ENCODE data around the gene RALA. TPM values are rescaled to one million over a fixed set of nuclear protein-coding genes. Genes with fewer than 3 reads are reported as not detected.

RALA gene, protein sequence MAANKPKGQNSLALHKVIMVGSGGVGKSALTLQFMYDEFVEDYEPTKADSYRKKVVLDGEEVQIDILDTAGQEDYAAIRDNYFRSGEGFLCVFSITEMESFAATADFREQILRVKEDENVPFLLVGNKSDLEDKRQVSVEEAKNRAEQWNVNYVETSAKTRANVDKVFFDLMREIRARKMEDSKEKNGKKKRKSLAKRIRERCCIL
- total RNA-seq (10 to 100 TPM; 24.5 to 27.5 TPM), total RNA-seq (18.4 to 214 (median 73.5) reads per million in 172 experiments)
- polyA plus RNA-seq (2013, experiment 1 of 2) = 31.7 TPM
- 31.1 TPM for polyA plus RNA-seq (2013, experiment 2 of 2)

- Histone ChIP-seq H3K36me3 (ENCODE audit: insufficient read depth, low read length) (no peaks in the 10 kb centered on the region), H3K27ac (ENCODE audit: low read depth in 1 of 2, low read length in 2 of 2) (peak within 1 kb of the TSS; percentile 82 to 85), H3K27me3 (ENCODE audit: control insufficient read depth in 1 of 2, insufficient read depth in 2 of 2, low read length in 2 of 2) (no peaks in the 10 kb centered on the region), H3K9me3 (ENCODE audit: control insufficient read depth in 1 of 2, insufficient read depth in 1 of 2, low read length in 2 of 2) (no peaks in the 10 kb centered on the region), H3K4me3 (ENCODE audit: low read length) (peak within 1 kb of the TSS; percentile 81), H3K4me1 (ENCODE audit: insufficient read depth, low read length) (peaks cover 27% of the 10 kb centered on the region)
- TF ChIP-seq, protein P1, sequence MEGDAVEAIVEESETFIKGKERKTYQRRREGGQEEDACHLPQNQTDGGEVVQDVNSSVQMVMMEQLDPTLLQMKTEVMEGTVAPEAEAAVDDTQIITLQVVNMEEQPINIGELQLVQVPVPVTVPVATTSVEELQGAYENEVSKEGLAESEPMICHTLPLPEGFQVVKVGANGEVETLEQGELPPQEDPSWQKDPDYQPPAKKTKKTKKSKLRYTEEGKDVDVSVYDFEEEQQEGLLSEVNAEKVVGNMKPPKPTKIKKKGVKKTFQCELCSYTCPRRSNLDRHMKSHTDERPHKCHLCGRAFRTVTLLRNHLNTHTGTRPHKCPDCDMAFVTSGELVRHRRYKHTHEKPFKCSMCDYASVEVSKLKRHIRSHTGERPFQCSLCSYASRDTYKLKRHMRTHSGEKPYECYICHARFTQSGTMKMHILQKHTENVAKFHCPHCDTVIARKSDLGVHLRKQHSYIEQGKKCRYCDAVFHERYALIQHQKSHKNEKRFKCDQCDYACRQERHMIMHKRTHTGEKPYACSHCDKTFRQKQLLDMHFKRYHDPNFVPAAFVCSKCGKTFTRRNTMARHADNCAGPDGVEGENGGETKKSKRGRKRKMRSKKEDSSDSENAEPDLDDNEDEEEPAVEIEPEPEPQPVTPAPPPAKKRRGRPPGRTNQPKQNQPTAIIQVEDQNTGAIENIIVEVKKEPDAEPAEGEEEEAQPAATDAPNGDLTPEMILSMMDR (IDR thresholded peaks at IDR 0.05) = no peak
- ChIA-PET CTCF (interaction anchor here (1.1 to 3.6 kb wide), 4 partner anchors 14 to 512 kb away, joined by 3 to 22 read pairs (median 4); partner anchors contain the start of genes MPLKIP and SUGCT), POLR2A (interaction anchor here (0.6 to 3.3 kb wide), 19 partner anchors 10 to 512 kb away, joined by 3 to 38 read pairs (median 6); partner anchors contain the start of genes CDK13, MPLKIP and SUGCT)
- H3K4me1 Mint-ChIP-seq (ENCODE audit: low read depth) = peaks cover 52% of the 10 kb centered on the region
- H3K27me3 Mint-ChIP-seq = no peaks in the 10 kb centered on the region
- ATAC-seq (ENCODE audit: poor library complexity) (peak; percentile 92), DNase-seq (peak; percentile 82 to 94 (median 88))
- intact Hi-C loops (cut with DNase I, micrococcal nuclease) = loop anchor here (1.0 to 5.0 kb wide), 4 partner anchors 34 to 326 kb away; no protein-coding TSS in a partner anchor
- H3K9me3 Mint-ChIP-seq = no peaks in the 10 kb centered on the region
- H3K36me3 Mint-ChIP-seq (ENCODE audit: low read depth) = peaks cover 11% of the 10 kb centered on the region
- peak within 1 kb of the TSS; percentile 86 for H3K27ac Mint-ChIP-seq
- H3K4me3 Mint-ChIP-seq = peak within 1 kb of the TSS; percentile 97
Observed at GRCh38 chr7:39623047-39623731, at the start of gene RALA. Gene RALA, plus strand, starts transcription at chr7:39623572. Its CDS starts 63,096 bp downstream, at chr7:39686668.

GRCh38 chr7:39574673-39575349, 48.6 kb upstream of the RALA start:
- intact Hi-C loops (cut with DNase I, micrococcal nuclease) = loop anchor here in 1 of 2 experiments (5.0 kb wide), 2 partner anchors 322 to 477 kb away; no protein-coding TSS in a partner anchor
- Mint-ChIP-seq H3K27ac (no peak overlapping the region), H3K4me3 (no peak overlapping the region), H3K4me1 (ENCODE audit: low read depth) (peaks cover 4% of the 10 kb centered on the region), H3K27me3 (no peaks in the 10 kb centered on the region), H3K9me3 (no peaks in the 10 kb centered on the region), H3K36me3 (ENCODE audit: low read depth) (peaks cover 40% of the 10 kb centered on the region)
- no peaks in the 10 kb centered on the region for H3K9me3 ChIP-seq (ENCODE audit: control insufficient read depth in 1 of 2, insufficient read depth in 1 of 2, low read length in 2 of 2)
- H3K27ac ChIP-seq (ENCODE audit: low read depth in 1 of 2, low read length in 2 of 2) = no peak overlapping the region
- ATAC-seq (ENCODE audit: poor library complexity) (no peak), DNase-seq (no peak)
- ChIA-PET CTCF (no interaction called here), POLR2A (interaction anchor here (0.7 kb wide), 1 partner anchor 49 kb away, joined by 4 read pairs; no protein-coding TSS in a partner anchor)
- H3K4me1 ChIP-seq (ENCODE audit: insufficient read depth, low read length) = no peaks in the 10 kb centered on the region
- H3K4me3 ChIP-seq (ENCODE audit: low read length) = no peak overlapping the region
- no peaks in the 10 kb centered on the region for H3K27me3 ChIP-seq (ENCODE audit: control insufficient read depth in 1 of 2, insufficient read depth in 2 of 2, low read length in 2 of 2)
- TF ChIP-seq, protein P1 (IDR thresholded peaks at IDR 0.05) = no peak
- peaks cover 12% of the 10 kb centered on the region for H3K36me3 ChIP-seq (ENCODE audit: insufficient read depth, low read length)

GRCh38 chr7:39577229-39577874, 46.0 kb upstream of the RALA start:
- H3K4me3 ChIP-seq (ENCODE audit: low read length) = no peak overlapping the region
- ATAC-seq (ENCODE audit: poor library complexity) (no peak), DNase-seq (peak in 1 of 14 experiments; percentile 8)
- no peaks in the 10 kb centered on the region for H3K4me1 ChIP-seq (ENCODE audit: insufficient read depth, low read length)
- POLR2A ChIA-PET = interaction anchor here (1.4 kb wide), 1 partner anchor 11 kb away, joined by 3 read pairs; no protein-coding TSS in a partner anchor
- H3K27ac ChIP-seq (ENCODE audit: low read depth in 1 of 2, low read length in 2 of 2) = no peak overlapping the region
- Mint-ChIP-seq H3K27ac (no peak overlapping the region), H3K4me3 (no peak overlapping the region), H3K9me3 (no peaks in the 10 kb centered on the region), H3K36me3 (ENCODE audit: low read depth) (peaks cover 20% of the 10 kb centered on the region), H3K4me1 (ENCODE audit: low read depth) (peaks cover 9% of the 10 kb centered on the region), H3K27me3 (no peaks in the 10 kb centered on the region)
- H3K27me3 ChIP-seq (ENCODE audit: control insufficient read depth in 1 of 2, insufficient read depth in 2 of 2, low read length in 2 of 2) = no peaks in the 10 kb centered on the region
- intact Hi-C loops (cut with DNase I, micrococcal nuclease) = loop anchor here in 1 of 2 experiments (5.0 kb wide), 2 partner anchors 320 to 475 kb away; no protein-coding TSS in a partner anchor
- CTCF ChIA-PET = interaction anchor here (1.4 to 8.4 kb wide), 2 partner anchors 94 to 168 kb away, joined by 3 to 163 read pairs; no protein-coding TSS in a partner anchor
- TF ChIP-seq, protein P1 (IDR thresholded peaks at IDR 0.05) = no peak
- no peaks in the 10 kb centered on the region for H3K9me3 ChIP-seq (ENCODE audit: control insufficient read depth in 1 of 2, insufficient read depth in 1 of 2, low read length in 2 of 2)
- peaks cover 4% of the 10 kb centered on the region for H3K36me3 ChIP-seq (ENCODE audit: insufficient read depth, low read length)
